ENCODE data around the gene UBN2. TPM values are rescaled to one million over a fixed set of nuclear protein-coding genes. Genes with fewer than 3 reads are reported as not detected.
"Not testable (repeated sequence)": the region's sequence is repeated elsewhere in the genome, so short reads cannot be mapped to it uniquely, and the experiment has no call there.

Gene UBN2
- total RNA-seq, 6 experiments from 2014 or later = 7.7 to 10.1 (median 9.3) TPM

- Mint-ChIP-seq H3K9me3 (no peaks in the 10 kb centered on the region), H3K27me3 (ENCODE audit: insufficient read depth) (peaks cover 4% of the 10 kb centered on the region), H3K27ac (no peak overlapping the region), H3K4me1 (ENCODE audit: low read depth) (no peaks in the 10 kb centered on the region), H3K36me3 (ENCODE audit: low read depth) (no peaks in the 10 kb centered on the region), H3K4me3 (no peak overlapping the region)
- DNase-seq = peak; percentile 43
- peak; percentile 68 for TF ChIP-seq CTCF (IDR thresholded peaks at IDR 0.05)
These were observed 90.2 kb downstream of the UBN2 start for GRCh38 chr7:139321071-139321745.

GRCh38 chr7:139324709-139325108 is 93.7 kb downstream of the UBN2 start:
- peaks cover 10% of the 10 kb centered on the region for H3K4me1 Mint-ChIP-seq (ENCODE audit: low read depth)
- not testable (repeated sequence) for H3K9me3 Mint-ChIP-seq; H3K4me3 Mint-ChIP-seq; H3K36me3 Mint-ChIP-seq (ENCODE audit: low read depth); DNase-seq; H3K27me3 Mint-ChIP-seq (ENCODE audit: insufficient read depth); H3K27ac Mint-ChIP-seq

- peak; percentile 86 for DNase-seq
- Mint-ChIP-seq H3K36me3 (ENCODE audit: low read depth) (no peaks in the 10 kb centered on the region), H3K4me3 (no peak overlapping the region), H3K27me3 (ENCODE audit: insufficient read depth) (peaks cover 1% of the 10 kb centered on the region; the same call in 1 of the 2 replicates), H3K4me1 (ENCODE audit: low read depth) (peaks cover 10% of the 10 kb centered on the region), H3K27ac (peak overlapping the region; percentile 36), H3K9me3 (no peaks in the 10 kb centered on the region)
- TF ChIP-seq CTCF (IDR thresholded peaks at IDR 0.05) = no peak
These were observed 97.3 kb downstream of the UBN2 start for GRCh38 chr7:139328375-139328774.

GRCh38 chr7:139329119-139329518 is 98.1 kb downstream of the UBN2 start:
- TF ChIP-seq CTCF (IDR thresholded peaks at IDR 0.05) = no peak
- DNase-seq = no peak
- Mint-ChIP-seq H3K4me1 (ENCODE audit: low read depth) (peaks cover 10% of the 10 kb centered on the region), H3K27me3 (ENCODE audit: insufficient read depth) (peaks cover 1% of the 10 kb centered on the region; the same call in 1 of the 2 replicates), H3K27ac (no peak overlapping the region), H3K9me3 (no peaks in the 10 kb centered on the region), H3K4me3 (no peak overlapping the region), H3K36me3 (ENCODE audit: low read depth) (no peaks in the 10 kb centered on the region)

- no peak for TF ChIP-seq CTCF (IDR thresholded peaks at IDR 0.05)
- Mint-ChIP-seq H3K36me3 (ENCODE audit: low read depth) (no peaks in the 10 kb centered on the region), H3K4me3 (no peak overlapping the region), H3K9me3 (no peaks in the 10 kb centered on the region), H3K4me1 (ENCODE audit: low read depth) (peaks cover 10% of the 10 kb centered on the region), H3K27ac (no peak overlapping the region), H3K27me3 (ENCODE audit: insufficient read depth) (peaks cover 1% of the 10 kb centered on the region; the same call in 1 of the 2 replicates)
- no peak for DNase-seq
These were observed 99.4 kb downstream of the UBN2 start for GRCh38 chr7:139330333-139331030.

- H3K4me1 Mint-ChIP-seq (ENCODE audit: low read depth) = peaks cover 10% of the 10 kb centered on the region
- no peak overlapping the region for H3K4me3 Mint-ChIP-seq
- no peaks in the 10 kb centered on the region for H3K9me3 Mint-ChIP-seq
- no peak overlapping the region for H3K27ac Mint-ChIP-seq
- TF ChIP-seq CTCF (IDR thresholded peaks at IDR 0.05) = no peak
- no peak for DNase-seq
- no peaks in the 10 kb centered on the region for H3K36me3 Mint-ChIP-seq (ENCODE audit: low read depth)
- H3K27me3 Mint-ChIP-seq (ENCODE audit: insufficient read depth) = peaks cover 1% of the 10 kb centered on the region; the same call in 1 of the 2 replicates
These were observed 101.8 kb downstream of the UBN2 start for GRCh38 chr7:139332697-139333359.

GRCh38 chr7:139333443-139333842 is 102.4 kb downstream of the UBN2 start:
- not testable (repeated sequence) for H3K4me3 Mint-ChIP-seq; H3K27ac Mint-ChIP-seq; H3K9me3 Mint-ChIP-seq; H3K4me1 Mint-ChIP-seq (ENCODE audit: low read depth); H3K27me3 Mint-ChIP-seq (ENCODE audit: insufficient read depth); DNase-seq; H3K36me3 Mint-ChIP-seq (ENCODE audit: low read depth)

Measured in HFFc6 (cell line).